Retina (tissue), 1 donor: ENCODE measurements around the gene KCNB1.
"Not testable (repeated sequence)": the region's sequence is repeated elsewhere in the genome, so short reads cannot be mapped to it uniquely, and the experiment has no call there.

Source experiments
- DNase-seq: peaks from one replicate; pipeline ENCODE4 v3.0.0-alpha.2; 2016

Gene KCNB1

DNA sequence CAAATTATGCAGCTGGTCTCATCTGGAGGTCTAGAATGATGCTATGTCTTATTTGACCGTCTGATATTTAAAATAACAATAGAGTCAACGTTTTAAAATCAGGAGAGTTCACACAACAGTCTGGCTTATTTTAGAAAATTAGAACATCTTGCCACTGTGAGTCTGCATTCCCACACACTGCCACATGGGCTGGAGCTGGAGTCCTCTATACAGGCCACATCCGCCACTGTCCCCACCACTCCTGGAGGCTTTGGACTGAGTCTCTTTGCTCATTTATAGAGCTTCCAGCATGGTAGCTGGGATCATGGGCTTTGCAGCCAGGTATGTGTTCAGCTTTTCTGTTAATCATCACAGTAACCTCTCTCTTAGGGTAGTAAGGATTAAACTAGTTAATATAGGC lies 135.8 kb downstream of the KCNB1 start:
- DNase-seq = no peak

DNA sequence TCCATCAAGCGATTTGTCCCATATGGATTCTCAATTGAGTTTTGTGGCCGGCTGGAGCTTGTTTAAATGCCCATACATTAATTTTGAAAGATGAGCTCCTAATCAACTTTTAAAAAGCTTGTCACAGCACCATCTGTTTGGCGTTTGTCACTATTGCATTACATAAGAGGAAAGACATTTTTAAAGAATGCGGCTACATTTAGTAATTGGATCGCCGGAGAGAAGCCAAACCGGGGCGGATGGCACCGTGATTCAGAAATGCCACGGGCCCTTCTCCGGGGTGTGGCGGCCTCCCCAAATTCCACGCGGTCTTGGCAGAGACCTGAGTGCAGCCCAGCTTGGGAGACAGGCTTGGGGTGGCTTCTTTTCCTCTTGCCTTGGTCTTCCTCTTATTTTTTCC lies 136.9 kb downstream of the KCNB1 start:
- DNase-seq = no peak

GRCh38 chr20:49344975-49345374 lies 137.5 kb downstream of the KCNB1 start:
- DNase-seq = peak; percentile 53

DNA sequence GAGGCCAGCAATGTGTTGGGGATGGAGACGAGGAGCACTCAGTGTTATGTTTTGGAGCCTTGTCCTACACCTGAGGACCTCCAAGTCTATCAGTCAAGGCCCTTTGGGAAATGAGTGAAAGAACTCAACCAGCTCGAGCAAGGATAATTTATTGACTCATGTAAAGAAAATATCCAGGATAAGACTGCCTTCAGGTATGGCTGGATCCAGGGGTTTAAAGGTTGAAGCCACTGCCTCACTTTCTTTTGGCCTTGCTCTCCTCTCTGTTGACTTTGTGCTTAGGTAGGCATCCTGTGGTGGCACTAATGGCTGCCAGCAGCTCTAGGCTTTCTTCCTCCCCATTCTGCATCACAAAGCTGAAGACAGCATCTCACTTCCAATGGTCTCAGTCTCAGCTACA lies 138.3 kb downstream of the KCNB1 start:
- no peak for DNase-seq

DNA sequence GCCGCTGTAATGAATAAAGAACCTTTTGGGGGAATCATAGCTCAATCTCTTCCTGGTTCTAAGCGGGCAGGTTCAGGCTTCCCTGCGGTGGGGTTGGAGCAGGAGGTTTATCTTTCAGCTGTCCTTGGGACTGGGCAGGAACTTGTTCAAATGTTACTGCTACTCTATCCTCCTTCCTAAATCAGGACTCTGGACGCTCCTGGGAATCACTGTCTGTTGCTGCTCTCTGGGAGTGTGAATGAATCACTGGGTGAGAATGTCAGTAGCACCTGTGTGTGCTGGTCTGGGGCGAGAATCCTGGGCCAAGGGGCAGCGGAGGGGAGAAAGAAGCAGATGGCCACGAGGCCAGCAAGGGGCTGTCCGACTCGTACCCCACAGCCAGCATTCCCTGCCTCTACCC lies 139.2 kb downstream of the KCNB1 start:
- no peak for DNase-seq

- no peak for DNase-seq
Observed at GRCh38 chr20:49340161-49340966, 142.1 kb downstream of the KCNB1 start.

DNA sequence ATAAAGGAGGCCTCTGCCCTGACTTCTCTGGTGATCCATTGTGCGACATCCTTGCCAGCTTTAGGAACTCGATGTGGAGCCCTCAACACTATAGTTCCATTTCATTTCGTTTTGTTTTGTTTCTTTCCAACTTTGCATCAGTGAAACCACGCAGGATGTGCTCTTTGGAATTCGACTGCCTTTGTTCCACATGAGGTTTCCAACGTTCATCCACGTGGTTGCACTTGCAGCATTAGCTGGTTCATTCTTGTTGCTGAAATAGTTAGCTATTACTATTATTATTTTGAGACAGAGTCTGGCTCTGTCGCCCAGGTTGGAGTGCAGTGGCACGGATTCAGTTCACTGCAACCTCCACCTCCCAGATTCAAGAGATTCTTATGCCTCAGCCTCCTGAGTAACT lies 143.3 kb downstream of the KCNB1 start:
- DNase-seq = no peak

GRCh38 chr20:49338061-49338460 lies 144.4 kb downstream of the KCNB1 start:
- no peak for DNase-seq

GRCh38 chr20:49337357-49337756 lies 145.1 kb downstream of the KCNB1 start:
- no peak for DNase-seq

DNA sequence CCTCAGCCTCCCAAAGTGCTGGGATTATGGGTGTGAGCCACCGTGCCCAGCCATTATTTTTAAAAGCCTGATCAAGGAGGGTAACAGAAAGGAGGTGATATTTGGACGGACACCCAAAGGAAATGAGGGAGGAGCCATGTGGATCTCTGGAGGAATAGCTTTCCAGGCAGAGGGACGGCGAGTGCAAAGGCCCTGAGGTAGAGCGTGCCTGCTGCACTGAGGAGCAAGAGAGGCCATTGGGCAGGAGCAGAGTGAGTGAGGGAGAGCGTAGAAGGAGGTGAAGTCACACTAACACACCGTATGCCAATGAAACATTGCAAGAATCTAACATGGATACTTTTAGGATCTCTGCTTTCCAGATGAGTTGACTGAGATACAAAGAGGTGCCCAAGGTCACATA lies 145.7 kb downstream of the KCNB1 start:
- DNase-seq = no peak

GRCh38 chr20:49335476-49335875 lies 147.0 kb downstream of the KCNB1 start:
- no peak for DNase-seq

GRCh38 chr20:49330701-49331615 lies 151.5 kb downstream of the KCNB1 start:
- DNase-seq = no peak

DNA sequence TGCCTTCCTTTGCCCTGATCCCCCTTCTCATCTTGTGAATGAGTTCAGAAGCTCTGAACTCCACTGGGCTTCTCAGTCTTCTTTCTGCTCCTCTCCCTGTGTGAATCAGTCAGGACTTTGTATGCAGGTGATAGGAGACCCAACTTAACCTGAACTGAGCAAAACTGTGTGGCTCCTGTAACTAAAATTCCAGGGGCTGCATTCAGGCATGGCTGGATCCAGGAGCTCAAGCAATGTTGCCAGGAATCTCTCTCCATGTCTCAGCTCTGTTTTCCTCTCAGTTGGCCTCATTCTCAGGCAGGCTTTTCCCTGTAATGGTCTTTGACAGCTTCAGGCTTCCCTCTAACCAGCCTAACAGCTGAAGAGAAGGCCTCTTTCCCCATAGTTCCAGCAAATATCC lies 153.7 kb downstream of the KCNB1 start:
- no peak for DNase-seq

DNA sequence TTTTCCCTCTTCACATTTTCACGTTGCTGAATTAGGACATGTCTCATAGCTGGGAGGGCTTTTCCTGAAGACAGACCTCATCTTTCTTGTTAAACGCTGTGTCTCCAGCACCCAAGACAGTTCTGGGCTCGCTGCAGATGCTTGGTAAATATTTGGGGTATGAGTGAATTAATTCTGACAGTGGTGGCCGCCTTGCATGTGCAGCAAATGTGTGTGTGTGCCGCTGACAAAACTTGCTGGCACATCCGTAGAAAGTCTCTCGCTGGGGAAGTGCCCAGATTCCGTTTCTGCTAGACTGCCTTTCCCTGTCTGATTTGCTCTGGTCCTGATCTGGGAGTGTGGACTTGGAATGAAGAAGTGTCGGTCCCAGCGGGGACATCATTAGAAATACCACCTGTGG lies 156.4 kb downstream of the KCNB1 start:
- DNase-seq = no peak

DNA sequence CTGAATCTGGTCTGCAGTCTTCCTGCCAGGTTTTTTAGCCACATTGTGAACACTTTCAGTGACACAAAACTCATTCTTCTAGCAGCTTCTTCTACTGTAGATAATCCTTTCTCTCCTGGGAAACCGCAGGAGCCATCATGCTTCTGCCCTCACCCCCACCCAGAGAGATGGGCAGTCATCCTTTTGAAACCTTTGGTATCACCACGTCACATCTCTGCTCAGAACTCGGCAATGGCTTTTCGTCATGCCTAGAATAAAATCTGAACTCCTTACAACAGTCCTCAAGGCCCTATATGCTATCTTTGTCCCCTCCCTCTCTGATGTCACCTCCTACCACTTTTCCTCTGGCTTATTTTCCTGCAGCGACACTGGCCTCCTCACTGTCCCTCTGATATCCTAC lies 158.2 kb downstream of the KCNB1 start:
- DNase-seq = no peak

DNA sequence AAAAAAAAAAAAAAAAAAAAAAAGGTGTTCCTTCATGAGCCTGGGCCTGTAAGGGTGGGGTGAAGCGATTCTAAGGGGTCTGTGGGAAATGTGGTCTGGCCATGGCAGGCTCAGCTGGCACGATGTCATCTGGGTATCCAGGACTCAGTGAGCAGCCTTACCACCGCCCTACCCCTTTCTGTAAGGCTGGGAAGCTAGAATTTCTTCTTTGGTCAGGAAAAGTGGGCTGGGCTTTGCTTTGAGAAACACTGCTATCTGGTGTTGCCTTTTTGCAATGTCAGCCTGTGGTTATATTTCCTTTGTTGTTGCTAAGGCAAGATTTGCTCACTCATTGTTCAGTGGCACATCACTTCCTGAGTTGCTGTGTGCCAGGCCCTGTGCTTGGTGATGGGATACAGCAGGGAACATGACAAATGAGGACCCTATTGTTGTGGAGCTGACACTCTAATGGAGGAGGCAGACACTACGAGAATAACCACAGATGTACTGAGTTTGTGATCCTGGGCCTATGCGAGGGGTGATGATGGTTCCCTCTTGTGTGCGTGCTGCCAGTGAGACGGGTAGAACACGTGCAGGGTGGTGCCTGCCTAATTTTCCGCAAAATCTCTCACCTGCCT lies 158.7 kb downstream of the KCNB1 start:
- DNase-seq = no peak

GRCh38 chr20:49320460-49320859 lies 162.0 kb downstream of the KCNB1 start:
- no peak for DNase-seq

DNA sequence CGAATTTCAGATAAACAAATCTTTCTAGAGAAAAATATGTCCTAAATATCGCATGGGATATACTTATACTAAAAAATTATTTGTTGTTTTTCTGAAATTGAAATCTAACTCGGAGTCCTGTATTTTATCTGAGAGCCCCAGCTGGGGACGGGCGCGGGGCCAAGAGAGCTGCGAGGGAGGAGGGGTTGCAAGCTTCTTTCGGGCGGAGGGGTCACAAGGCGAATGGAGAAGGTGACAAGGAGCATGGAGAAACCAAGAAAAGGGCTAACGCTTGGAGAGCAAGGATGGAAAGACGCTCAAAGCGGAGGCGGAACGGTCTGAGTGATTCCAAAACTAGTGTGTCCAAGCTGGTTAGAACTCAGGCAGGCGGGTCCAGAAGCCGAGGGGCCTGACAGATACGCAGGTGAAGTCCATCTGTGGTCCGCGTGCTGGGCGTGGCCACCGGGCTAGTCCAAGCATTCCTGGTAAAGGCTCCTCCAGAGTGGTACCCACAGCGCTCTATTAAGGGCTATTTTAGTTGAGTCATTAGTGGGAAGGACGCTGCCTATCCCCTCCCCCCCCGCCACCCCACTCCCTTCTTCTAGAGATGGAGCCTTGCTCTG lies 163.2 kb downstream of the KCNB1 start:
- DNase-seq = no peak

DNA sequence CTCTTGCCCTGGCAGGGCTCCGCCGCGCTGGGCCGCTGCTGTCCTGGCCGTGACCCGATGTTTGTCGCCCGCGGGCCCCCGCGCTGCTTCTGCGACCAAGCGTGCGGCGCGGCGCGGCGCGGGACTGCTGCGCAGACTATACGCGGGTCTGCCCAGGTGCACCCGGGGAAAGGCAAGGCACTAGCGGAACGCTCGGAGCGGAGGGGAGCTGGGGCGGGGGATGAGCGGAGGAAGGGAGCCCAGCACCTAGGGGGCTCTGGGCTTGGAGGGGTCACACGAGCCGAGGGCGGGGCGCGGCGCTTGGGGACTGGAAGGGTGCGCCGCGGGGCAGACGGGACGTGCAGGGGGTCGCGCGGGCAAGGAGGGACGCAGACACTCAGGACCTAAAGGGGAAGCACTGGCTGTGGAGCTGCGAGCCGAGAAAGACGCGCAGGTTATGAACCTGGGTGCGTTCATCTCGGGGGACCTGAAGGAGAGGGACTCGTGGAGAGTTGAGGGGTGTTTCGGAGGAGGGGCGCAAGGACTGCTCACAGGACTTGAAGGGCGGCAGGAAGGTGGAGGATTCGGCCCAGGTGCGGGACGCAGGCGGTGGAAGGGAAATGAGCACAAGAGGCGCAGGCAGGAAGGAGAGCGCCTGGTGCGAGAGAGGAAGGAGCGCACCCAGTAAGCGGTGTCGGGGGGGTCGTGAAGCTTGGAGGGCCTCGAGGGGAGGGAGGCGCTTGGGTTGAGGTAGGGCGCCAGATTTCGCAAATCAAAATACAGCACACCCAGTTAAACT lies 163.8 kb downstream of the KCNB1 start:
- peak; percentile 46 for DNase-seq

DNA sequence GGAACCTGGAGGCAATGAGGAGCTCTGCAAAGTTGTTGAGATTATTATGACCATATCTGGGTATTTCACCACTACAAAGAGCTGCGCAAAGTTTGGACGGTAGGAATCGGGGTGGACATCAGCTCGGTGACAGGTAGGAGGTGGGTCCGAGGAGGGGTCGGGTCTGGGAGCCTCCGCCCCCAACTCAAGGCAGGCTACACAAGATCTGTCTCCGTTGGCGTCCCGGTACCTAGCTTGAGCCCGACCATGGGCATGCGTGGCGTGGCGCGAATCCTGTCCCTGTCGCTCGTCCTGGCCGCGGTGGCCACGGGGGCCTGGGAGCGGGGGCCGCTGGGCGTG lies 164.4 kb downstream of the KCNB1 start:
- peak; percentile 57 for DNase-seq

DNA sequence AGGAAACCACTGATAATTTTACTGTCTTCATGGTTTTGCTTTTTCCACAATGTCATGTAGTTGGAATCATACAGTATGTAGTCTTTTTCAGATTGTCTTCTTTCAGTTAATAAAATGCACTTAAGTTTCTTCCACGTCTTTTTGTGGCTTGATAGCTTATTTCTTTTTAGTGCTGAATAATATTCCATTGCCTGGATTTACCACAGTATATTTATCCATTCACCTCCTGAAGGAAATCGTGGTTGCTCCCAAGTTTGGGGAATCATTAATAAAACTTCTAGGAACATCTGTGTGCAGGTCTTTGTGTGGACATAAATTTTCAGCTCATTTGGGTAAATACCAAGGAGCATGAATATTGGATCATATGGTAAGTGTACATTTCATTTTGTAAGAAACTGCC lies 165.8 kb downstream of the KCNB1 start:
- no peak for DNase-seq

DNA sequence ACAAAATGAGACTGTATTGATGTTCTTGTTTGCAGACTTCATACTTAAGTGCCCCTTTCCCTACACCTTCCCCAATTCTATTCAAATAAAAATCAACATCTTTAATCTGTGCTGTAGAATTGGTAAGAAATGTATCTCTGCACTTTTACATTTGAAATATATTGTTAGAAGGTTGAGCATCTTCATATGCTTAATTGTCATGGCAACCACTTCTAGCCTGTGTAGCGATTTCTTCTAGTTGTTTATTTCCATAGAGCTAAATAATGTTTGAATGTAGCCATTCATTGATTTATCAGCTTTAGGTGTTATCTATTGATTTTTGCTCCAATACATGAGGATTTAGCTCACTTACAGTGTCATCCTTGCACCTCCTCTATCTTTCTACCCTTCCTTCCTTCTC lies 166.9 kb downstream of the KCNB1 start:
- no peak for DNase-seq

GRCh38 chr20:49314052-49314451 lies 168.4 kb downstream of the KCNB1 start:
- not testable (repeated sequence) for DNase-seq
